ENCODE measurements around the gene DUSP7. TPM values are rescaled to one million over a fixed set of nuclear protein-coding genes. Genes with fewer than 3 reads are reported as not detected.

DUSP7 gene, protein sequence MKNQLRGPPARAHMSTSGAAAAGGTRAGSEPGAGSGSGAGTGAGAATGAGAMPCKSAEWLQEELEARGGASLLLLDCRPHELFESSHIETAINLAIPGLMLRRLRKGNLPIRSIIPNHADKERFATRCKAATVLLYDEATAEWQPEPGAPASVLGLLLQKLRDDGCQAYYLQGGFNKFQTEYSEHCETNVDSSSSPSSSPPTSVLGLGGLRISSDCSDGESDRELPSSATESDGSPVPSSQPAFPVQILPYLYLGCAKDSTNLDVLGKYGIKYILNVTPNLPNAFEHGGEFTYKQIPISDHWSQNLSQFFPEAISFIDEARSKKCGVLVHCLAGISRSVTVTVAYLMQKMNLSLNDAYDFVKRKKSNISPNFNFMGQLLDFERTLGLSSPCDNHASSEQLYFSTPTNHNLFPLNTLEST
- total RNA-seq = 19.8 TPM
- polyA plus RNA-seq (ENCODE audit: insufficient read depth, low read depth, low replicate concordance) = 10.1 TPM
- long read RNA-seq, donor 1, partial matches to known transcripts = 22 of 25 reads
- long read RNA-seq, donor 1, other reads (novel, unspliced or antisense) = 0 of 25 reads
- long read RNA-seq, donor 2, partial matches to known transcripts = 0 of 2 reads
- long read RNA-seq, donor 2, other reads (novel, unspliced or antisense) = 0 of 2 reads
- long read RNA-seq, donor 3, partial matches to known transcripts = 0 of 3 reads
- long read RNA-seq, donor 3, other reads (novel, unspliced or antisense) = 0 of 3 reads
- long read RNA-seq, donor 4, partial matches to known transcripts = 0 of 4 reads
- long read RNA-seq, donor 4, other reads (novel, unspliced or antisense) = 0 of 4 reads
- long read RNA-seq, donor 5 = 0 reads
- long read RNA-seq, donor 6 = 0 reads
- long read RNA-seq, donor 7, partial matches to known transcripts = 5 of 15 reads
- long read RNA-seq, donor 7, other reads (novel, unspliced or antisense) = 7 of 15 reads
- long read RNA-seq, donor 8, partial matches to known transcripts = 0 of 2 reads
- long read RNA-seq, donor 8, other reads (novel, unspliced or antisense) = 0 of 2 reads
- long read RNA-seq, donor 9, partial matches to known transcripts = 0 of 1 reads
- long read RNA-seq, donor 9, other reads (novel, unspliced or antisense) = 0 of 1 reads
- long read RNA-seq, donor 10, partial matches to known transcripts = 0 of 2 reads
- long read RNA-seq, donor 10, other reads (novel, unspliced or antisense) = 0 of 2 reads

DNA sequence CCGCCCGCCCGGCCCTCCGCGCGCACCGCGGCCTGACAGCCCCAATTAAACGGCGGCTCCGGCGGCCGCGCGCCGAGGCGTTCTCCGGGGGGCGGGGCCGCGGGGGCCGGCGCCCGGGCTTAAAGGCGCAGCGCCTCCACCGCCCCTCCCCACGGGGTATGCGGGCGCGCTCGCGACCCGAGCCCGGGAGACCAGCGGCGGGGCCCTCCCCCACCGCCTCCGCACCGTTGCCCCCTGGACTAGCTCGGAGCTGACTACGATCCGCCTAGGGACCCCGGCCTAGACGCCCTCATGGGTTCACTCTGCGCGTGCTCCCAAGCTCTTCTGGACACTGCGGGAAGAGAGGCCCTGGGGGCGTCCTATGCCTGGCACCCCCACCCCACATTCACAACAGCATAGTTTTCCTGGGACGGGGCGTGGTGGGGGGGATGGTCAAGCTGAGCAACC is at the start of gene DUSP7:
DUSP7 (minus strand) TSS at position 51 of the 447 bp plus-strand sequence. CDS start 205 bp downstream, outside the sequence.
- H3K4me3 ChIP-seq (ENCODE audit: low read length in 3 of 3) = peak within 1 kb of the TSS; percentile 71 to 87 (median 76)
- H3K27me3 ChIP-seq (ENCODE audit: control insufficient read depth, insufficient read depth, low read length) = no peaks in the 10 kb centered on the region
- H3K9ac ChIP-seq (ENCODE audit: low read length in 3 of 3) = peak within 1 kb of the TSS; percentile 68 to 86 (median 86)
- H3K27ac ChIP-seq (ENCODE audit: low read depth in 2 of 2, low read length in 2 of 2) = peak within 1 kb of the TSS; percentile 79 to 93
- TF ChIP-seq, protein P1, sequence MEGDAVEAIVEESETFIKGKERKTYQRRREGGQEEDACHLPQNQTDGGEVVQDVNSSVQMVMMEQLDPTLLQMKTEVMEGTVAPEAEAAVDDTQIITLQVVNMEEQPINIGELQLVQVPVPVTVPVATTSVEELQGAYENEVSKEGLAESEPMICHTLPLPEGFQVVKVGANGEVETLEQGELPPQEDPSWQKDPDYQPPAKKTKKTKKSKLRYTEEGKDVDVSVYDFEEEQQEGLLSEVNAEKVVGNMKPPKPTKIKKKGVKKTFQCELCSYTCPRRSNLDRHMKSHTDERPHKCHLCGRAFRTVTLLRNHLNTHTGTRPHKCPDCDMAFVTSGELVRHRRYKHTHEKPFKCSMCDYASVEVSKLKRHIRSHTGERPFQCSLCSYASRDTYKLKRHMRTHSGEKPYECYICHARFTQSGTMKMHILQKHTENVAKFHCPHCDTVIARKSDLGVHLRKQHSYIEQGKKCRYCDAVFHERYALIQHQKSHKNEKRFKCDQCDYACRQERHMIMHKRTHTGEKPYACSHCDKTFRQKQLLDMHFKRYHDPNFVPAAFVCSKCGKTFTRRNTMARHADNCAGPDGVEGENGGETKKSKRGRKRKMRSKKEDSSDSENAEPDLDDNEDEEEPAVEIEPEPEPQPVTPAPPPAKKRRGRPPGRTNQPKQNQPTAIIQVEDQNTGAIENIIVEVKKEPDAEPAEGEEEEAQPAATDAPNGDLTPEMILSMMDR (IDR thresholded peaks at IDR 0.05; ENCODE audit: borderline replicate concordance, extremely low read depth, insufficient read depth) = no peak
- H3K4me1 ChIP-seq (ENCODE audit: control insufficient read depth in 2 of 3, insufficient read depth in 2 of 3, low read depth in 1 of 3, low read length in 3 of 3) = peaks cover 0 to 38% (median 14%) of the 10 kb centered on the region in 3 donors
- no peak for FAIRE-seq
- DNase-seq = peak; percentile 62 to 90 (median 89)
- peaks cover 0 to 3% (median 2%) of the 10 kb centered on the region in 3 donors for H3K36me3 ChIP-seq (ENCODE audit: control insufficient read depth in 2 of 3, insufficient read depth in 3 of 3, low read length in 3 of 3)
- intact Hi-C loops (cut with DNase I) = no loop called here
- no peaks in the 10 kb centered on the region for H3K9me3 ChIP-seq (ENCODE audit: control insufficient read depth in 2 of 3, insufficient read depth in 1 of 3, low read length in 3 of 3)

DNA sequence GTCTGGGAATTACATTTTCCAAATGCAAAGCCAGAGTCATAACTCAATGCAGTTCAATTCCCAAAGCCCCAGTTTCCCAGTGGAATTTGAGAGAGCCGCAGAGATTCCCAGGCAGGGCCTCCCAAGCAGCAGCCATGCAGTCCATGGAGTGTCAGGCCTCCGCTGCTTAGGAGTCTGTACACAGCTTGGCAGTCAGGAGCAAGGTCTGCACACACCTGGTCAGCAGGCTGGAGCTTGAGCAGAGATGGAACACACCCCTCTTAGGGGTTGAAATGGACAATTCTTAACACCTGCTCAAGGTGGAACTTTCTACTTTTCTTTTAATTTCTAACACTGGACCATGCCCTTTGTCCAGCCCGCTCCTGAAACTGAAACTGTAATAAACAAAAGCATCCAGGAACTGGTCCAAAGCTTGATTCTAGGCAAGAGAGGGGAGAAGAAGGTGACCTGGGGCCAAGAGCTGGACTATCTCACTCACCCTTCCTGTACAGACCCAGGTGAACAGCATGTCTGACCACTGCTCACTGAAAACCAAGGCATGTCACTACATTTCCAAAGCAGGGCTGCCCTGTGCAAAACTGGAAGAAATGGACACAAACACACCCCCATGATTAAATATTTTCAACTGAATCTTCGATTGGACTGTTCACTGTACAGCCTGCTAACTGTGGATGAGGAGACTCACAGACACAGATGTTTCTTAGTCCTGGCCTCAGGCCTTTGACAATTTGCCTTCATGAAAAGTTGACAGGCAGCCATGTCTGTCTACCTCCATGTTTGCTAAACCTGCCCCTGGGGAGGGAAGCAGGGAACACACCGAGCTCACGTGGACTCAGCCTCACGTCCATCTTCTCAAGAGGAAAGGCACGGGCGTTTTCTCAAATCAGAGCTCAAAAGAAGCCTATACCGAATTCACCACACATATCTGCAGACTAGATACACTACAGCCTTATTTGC is 48.6 kb upstream of the DUSP7 start:
- DNase-seq (peak in 1 of 5 donors; percentile 19), FAIRE-seq (no peak)
- no peak overlapping the region for H3K9ac ChIP-seq (ENCODE audit: low read length in 3 of 3)
- H3K9me3 ChIP-seq (ENCODE audit: control insufficient read depth in 2 of 3, insufficient read depth in 1 of 3, low read length in 3 of 3) = no peaks in the 10 kb centered on the region
- intact Hi-C loops (cut with DNase I) = no loop called here
- H3K4me1 ChIP-seq (ENCODE audit: control insufficient read depth in 2 of 3, insufficient read depth in 2 of 3, low read depth in 1 of 3, low read length in 3 of 3) = peaks cover 0 to 2% (median 0%) of the 10 kb centered on the region in 3 donors
- no peaks in the 10 kb centered on the region for H3K27me3 ChIP-seq (ENCODE audit: control insufficient read depth, insufficient read depth, low read length)
- no peak overlapping the region for H3K4me3 ChIP-seq (ENCODE audit: low read length in 3 of 3)
- H3K36me3 ChIP-seq (ENCODE audit: control insufficient read depth in 2 of 3, insufficient read depth in 3 of 3, low read length in 3 of 3) = no peaks in the 10 kb centered on the region
- H3K27ac ChIP-seq (ENCODE audit: low read depth in 2 of 2, low read length in 2 of 2) = peak overlapping the region; percentile 5 to 49
- TF ChIP-seq, protein P1 (IDR thresholded peaks at IDR 0.05; ENCODE audit: borderline replicate concordance, extremely low read depth, insufficient read depth) = no peak

DNA sequence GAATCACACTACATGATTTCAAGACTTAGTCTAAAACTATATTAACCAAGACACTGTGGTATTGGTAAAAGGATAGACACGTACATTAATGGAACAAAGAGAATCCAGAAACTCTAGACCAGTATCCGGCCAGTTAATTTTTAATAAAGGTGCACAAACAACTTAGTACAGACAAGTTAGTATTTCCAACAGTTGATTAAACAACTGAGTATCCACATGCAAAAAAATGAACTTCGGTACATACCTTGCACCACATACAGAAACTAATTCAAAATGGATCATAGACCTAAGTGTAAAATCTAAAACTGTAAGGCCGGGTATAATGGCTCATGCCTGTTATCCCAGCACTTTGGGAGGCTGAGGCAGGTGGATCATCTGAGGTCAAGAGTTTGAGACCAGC is 46.6 kb upstream of the DUSP7 start:
- intact Hi-C loops (cut with DNase I) = no loop called here
- H3K4me1 ChIP-seq (ENCODE audit: control insufficient read depth in 2 of 3, insufficient read depth in 2 of 3, low read depth in 1 of 3, low read length in 3 of 3) = no peaks in the 10 kb centered on the region
- DNase-seq = no peak
- no peaks in the 10 kb centered on the region for H3K36me3 ChIP-seq (ENCODE audit: control insufficient read depth in 2 of 3, insufficient read depth in 3 of 3, low read length in 3 of 3)
- H3K27me3 ChIP-seq (ENCODE audit: control insufficient read depth, insufficient read depth, low read length) = no peaks in the 10 kb centered on the region
- H3K9me3 ChIP-seq (ENCODE audit: control insufficient read depth in 2 of 3, insufficient read depth in 1 of 3, low read length in 3 of 3) = no peaks in the 10 kb centered on the region
- H3K4me3 ChIP-seq (ENCODE audit: low read length in 3 of 3) = no peak overlapping the region
- H3K27ac ChIP-seq (ENCODE audit: low read depth in 2 of 2, low read length in 2 of 2) = peak overlapping the region in 1 of 2 donors; percentile 49
- FAIRE-seq = no peak
- TF ChIP-seq, protein P1 (IDR thresholded peaks at IDR 0.05; ENCODE audit: borderline replicate concordance, extremely low read depth, insufficient read depth) = no peak
- H3K9ac ChIP-seq (ENCODE audit: low read length in 3 of 3) = no peak overlapping the region
